Choroid plexus epithelial cell (primary cell): ENCODE data around the gene CNTFR.
A peak's percentile ranks its signal among the peaks of the same experiment; 100 is the strongest.

Experiments
- DNase-seq: peaks from one replicate; pipeline ENCODE4 v3.0.0-alpha.2; 2010; ENCODE audit warnings: low read depth
- H3K4me3 ChIP-seq: 2 replicates; pipeline ENCODE4 v1.5.1; 2011; ENCODE audit warnings: low read depth, mild to moderate bottlenecking, control low read depth, low read length, moderate library complexity
- TF ChIP-seq, protein P1 (sequence below): conservative IDR thresholded peaks from 2 replicates; pipeline ENCODE4 v1.5.1; 2011; ENCODE audit warnings: low read depth, mild to moderate bottlenecking, control low read depth, inconsistent platforms, low read length, moderate library complexity

CNTFR gene

GRCh38 chr9:34517185-34517584 lies 72.3 kb downstream of the CNTFR start:
- TF ChIP-seq, protein P1, sequence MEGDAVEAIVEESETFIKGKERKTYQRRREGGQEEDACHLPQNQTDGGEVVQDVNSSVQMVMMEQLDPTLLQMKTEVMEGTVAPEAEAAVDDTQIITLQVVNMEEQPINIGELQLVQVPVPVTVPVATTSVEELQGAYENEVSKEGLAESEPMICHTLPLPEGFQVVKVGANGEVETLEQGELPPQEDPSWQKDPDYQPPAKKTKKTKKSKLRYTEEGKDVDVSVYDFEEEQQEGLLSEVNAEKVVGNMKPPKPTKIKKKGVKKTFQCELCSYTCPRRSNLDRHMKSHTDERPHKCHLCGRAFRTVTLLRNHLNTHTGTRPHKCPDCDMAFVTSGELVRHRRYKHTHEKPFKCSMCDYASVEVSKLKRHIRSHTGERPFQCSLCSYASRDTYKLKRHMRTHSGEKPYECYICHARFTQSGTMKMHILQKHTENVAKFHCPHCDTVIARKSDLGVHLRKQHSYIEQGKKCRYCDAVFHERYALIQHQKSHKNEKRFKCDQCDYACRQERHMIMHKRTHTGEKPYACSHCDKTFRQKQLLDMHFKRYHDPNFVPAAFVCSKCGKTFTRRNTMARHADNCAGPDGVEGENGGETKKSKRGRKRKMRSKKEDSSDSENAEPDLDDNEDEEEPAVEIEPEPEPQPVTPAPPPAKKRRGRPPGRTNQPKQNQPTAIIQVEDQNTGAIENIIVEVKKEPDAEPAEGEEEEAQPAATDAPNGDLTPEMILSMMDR = no peak
- DNase-seq = no peak
- no peak overlapping the region for H3K4me3 ChIP-seq

DNA sequence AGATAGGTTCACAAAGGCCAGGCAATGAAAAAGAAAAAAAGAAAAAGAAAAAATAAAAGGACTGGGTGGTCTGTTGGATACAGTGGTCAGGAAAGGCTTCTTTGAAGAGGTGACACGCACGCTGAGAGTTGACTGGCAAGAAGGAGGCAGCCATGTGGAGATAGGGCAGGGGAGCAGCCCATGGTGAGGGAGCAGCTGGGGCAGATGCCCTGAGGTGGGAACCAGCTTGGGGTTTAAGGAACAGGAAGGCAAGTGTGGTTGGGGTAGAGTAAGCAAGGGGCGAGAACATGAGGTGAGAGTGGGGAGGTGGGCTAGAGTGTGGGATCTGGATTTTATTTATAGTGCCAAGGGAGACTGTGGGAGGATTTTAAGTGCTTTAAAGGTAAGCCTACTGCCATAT lies 73.6 kb downstream of the CNTFR start:
- TF ChIP-seq, protein P1 = no peak
- no peak overlapping the region for H3K4me3 ChIP-seq
- DNase-seq = no peak

DNA sequence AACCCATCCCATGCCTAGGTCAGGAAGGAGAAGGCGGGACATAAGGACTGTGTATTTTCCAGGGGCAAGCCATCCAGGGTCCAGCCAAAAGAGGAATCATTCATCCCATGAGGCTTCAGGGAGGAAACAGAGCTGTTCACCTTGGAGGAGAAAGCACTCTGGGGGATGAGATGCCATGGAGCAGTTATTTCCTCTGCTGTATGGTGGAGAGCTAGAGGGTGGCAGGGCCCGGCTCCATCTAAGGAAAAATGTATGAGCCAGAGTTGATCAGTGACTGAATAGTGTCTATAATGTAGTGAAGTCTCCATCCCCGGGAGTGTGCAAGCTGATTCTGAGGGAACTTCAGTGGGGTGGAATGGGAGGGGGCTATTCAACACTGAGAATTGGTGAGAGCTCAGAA lies 74.7 kb downstream of the CNTFR start:
- TF ChIP-seq, protein P1 = no peak
- no peak overlapping the region for H3K4me3 ChIP-seq
- no peak for DNase-seq

DNA sequence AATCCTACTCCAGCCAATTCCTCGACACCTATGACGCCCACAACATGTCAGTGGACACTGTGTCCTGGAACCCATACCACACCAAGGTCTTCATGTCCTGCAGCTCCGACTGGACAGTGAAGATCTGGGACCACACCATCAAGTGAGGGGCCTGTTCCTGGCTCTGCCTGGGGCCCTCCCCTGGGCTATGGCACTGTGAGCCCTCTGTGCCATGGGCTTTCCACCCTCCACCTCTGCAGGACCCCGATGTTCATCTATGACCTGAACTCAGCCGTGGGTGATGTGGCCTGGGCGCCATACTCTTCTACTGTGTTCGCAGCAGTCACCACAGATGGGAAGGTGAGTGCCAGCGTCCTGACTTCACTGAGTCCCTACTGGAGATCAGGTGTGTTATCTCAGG lies 75.1 kb downstream of the CNTFR start:
- DNase-seq = no peak
- no peak overlapping the region for H3K4me3 ChIP-seq
- TF ChIP-seq, protein P1 = no peak

GRCh38 chr9:34513567-34514214 lies 75.8 kb downstream of the CNTFR start:
- TF ChIP-seq, protein P1 = no peak
- H3K4me3 ChIP-seq = no peak overlapping the region
- peak; percentile 13 for DNase-seq

GRCh38 chr9:34512131-34513078 lies 77.1 kb downstream of the CNTFR start:
- DNase-seq = no peak
- TF ChIP-seq, protein P1 = no peak
- no peak overlapping the region for H3K4me3 ChIP-seq
